ENCODE data around the gene SHANK1.

DNA sequence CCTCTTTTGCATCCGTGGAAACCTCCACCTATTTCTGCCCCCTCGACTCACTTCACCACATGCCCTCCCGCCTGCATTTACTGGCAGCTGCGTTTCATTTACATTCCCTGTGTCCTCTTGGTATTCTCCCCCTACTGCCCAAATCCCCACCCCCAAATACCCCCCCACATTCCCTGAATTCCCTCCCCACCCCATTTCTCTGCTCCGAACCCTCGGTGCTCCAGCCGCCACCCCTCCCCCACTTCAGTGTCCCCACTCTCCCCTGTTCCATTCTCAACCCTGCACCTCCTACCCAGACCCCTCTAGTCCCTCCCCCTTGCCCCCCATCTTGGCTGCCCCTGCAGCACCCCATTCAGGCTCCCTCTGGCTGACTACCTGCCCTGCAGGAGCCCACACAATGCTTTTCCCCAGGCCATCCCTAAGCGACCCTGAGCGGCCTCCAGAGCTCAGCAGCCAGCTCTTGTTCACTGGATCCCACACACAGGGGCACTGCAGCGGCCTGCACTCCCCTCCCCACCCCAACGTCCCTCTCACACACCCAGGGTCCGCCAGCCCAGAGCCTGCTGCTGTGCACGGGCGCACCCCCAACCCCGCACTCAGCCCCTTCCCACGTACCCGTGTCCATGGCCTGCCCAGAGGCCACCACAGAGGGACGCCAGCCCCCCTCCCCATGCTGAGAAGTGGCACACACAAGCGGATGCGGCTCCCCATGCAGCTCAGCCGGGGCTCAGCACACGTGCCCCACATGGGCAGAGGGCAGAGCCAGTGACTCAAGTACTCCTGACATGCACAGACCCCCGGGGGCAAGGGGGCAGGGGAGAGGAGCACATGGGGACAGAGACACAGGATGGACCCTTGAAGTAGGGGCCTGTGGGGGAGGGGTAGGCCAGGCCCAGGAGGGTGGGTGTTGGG lies 26.3 kb downstream of the SHANK1 start:
- TF ChIP-seq EZH2phosphoT487 (IDR thresholded peaks at IDR 0.05; ENCODE audit: insufficient read depth, low read depth) (no peak), EZH2 (IDR thresholded peaks at IDR 0.05; ENCODE audit: insufficient read depth, poor library complexity, severe bottlenecking) (no peak)
